Stimulated activated CD8-positive, alpha-beta memory T cell treated with anti-CD3 and anti-CD28 coated beads, Interleukin-12 subunit alpha, Interleukin-12 subunit beta, amount 100 ng/mL, for 4 hours (primary cell): Measurements from ENCODE around the gene TNK2.
A peak's percentile ranks its signal among the peaks of the same experiment; 100 is the strongest.

Experiments
- DNase-seq: peaks from one replicate; pipeline ENCODE4 v3.0.0-alpha.2; 2020; ENCODE audit warnings: low read depth

Gene TNK2

GRCh38 chr3:195899701-195900435 is 8.5 kb downstream of the TNK2 start:
- no peak for DNase-seq

DNA sequence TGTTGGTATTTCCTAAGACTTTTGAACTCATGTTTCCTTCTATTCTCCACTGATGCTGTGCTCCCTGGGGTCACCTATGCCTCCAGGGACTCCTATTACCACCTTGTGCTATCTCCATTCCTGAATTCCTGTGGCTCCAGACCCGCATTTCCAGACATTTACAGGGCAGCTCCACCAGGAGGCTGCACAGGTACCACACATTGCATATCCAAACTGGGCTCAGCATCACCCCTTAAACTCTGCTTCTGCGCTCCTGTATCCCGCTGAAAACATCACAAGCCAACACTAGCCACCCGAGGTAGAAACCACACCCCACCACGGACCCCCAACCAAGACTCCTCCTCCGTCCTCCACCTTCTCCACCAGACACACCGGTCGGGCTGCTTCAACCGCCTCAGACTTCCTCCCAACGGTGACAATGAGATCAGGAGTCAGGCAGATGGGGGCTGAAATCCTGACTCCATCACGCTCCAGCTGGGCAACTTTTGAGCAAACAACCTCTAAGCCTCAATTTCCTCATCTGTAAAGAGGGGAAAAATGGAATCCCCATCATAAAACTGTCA is 10.4 kb downstream of the TNK2 start:
- DNase-seq: no peak

- DNase-seq: no peak
Measured at GRCh38 chr3:195897081-195897852, 11.1 kb downstream of the TNK2 start.

DNA sequence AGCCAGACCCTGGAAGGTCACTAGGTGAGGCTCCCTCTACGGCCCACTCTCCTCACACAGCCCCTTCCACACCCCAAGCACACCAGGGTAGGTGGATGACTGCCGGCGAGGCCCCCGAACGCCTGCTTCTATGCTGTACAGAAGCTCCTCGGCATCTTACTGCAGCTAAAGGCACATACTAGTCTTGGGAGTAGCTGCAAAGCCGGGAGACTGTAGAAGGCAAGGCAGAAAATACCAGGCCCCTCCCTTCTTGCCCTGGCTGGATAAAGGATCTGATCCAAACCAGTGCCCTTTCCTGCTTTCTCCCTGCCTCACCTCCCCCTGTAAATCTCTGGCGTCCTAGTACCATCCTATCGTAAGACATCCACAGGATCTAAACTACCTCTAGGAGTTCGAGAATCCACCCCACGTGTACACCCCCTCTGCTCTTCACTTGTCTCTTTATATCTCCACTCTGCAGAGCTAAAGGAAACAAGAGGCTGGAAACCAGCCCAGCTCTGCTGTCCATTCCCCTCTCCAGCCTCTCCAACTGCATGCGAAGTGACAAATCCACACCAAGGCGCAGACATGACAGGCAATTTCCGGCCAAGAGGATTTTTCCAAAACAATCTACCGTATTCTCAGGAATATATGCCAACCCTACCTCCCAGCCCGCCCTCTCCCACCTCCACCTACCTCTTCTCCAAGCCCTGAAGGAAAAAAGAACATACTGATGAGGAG is 11.8 kb downstream of the TNK2 start:
- peak; percentile 12 for DNase-seq

DNA sequence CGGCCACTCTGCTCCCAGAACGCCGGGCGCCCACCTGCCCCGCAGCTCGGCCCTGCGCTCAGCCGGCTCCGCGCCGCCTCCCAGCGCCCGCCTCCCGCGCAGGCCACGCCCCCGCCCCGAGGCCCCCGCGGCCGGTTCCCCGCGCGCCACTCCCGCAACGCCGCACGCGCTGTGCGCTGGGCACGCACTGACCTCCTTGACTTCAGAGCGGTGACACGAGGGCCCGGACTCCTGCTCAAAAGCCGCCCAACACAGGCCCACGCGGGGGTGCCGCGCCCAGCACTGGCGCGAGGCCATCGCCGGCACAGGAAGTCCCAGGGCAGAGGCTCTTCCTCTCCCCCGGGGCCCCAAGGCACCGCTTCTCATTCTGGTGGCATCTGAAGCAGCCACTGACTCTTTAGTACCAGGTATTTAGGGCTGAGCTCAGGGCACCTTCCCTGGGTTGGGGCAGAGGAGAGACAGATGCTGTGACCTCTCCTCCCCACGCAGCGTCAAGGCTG is 12.4 kb downstream of the TNK2 start:
- DNase-seq: peak; percentile 57

DNA sequence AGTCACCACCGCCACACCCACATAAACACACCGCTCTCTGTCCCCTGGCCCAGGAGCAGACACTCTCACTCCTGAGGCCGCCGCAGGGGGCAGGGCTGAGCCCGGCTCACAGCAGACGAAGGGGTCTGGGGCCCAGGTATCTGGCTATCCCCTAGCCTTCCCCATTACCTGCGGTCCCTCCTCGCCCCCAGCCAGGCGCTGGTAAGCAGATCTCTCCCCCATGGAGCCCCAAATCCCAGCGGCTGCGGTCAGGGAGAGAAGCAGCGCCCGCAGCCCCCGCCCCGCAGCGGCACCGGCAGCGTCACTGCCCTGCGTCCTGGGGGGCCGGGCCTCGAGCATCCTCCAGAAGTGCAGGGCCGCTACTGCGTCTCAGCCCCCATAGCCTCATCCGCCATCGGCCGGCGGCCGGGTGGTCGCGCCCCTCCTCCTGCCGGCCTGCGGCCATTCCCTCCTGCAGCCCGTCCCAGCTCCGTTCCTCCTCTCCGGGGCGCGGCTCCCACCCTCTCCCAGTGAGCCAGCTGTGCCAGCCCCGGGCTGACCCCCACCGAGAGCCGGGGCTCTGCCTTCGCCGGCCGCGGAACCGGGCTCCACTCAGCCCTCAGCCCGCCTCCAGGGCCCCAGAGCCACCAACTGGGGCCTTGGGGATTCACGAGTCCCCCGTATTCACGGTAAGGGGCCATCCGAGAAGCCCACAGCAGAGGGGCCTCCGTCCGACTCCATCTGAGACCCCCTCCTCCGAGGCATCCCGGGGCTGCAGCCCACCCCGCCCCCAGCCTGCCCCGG is 13.1 kb downstream of the TNK2 start:
- DNase-seq: peak; percentile 36

- DNase-seq: no peak
Measured at GRCh38 chr3:195893916-195894465, 14.4 kb downstream of the TNK2 start.

- no peak for DNase-seq
Measured at GRCh38 chr3:195893516-195893915, 14.8 kb downstream of the TNK2 start.

DNA sequence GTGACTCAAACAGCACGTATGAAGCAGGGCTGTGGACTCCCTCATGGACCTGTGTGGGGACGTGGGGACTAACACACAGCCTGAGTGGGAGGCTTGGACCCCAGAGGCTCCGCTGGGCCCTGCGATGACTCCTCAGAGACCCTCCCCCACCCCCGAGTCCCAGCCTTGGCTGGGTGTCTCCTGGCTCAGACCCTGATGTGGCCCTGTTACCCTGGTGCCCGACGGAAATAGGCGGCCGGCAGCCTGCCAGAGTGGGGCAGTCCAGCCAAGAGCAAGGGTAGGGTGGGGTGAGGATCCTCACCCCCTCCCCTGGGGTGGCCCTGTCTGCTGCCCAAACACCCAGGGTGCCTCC is 15.3 kb downstream of the TNK2 start:
- no peak for DNase-seq

DNA sequence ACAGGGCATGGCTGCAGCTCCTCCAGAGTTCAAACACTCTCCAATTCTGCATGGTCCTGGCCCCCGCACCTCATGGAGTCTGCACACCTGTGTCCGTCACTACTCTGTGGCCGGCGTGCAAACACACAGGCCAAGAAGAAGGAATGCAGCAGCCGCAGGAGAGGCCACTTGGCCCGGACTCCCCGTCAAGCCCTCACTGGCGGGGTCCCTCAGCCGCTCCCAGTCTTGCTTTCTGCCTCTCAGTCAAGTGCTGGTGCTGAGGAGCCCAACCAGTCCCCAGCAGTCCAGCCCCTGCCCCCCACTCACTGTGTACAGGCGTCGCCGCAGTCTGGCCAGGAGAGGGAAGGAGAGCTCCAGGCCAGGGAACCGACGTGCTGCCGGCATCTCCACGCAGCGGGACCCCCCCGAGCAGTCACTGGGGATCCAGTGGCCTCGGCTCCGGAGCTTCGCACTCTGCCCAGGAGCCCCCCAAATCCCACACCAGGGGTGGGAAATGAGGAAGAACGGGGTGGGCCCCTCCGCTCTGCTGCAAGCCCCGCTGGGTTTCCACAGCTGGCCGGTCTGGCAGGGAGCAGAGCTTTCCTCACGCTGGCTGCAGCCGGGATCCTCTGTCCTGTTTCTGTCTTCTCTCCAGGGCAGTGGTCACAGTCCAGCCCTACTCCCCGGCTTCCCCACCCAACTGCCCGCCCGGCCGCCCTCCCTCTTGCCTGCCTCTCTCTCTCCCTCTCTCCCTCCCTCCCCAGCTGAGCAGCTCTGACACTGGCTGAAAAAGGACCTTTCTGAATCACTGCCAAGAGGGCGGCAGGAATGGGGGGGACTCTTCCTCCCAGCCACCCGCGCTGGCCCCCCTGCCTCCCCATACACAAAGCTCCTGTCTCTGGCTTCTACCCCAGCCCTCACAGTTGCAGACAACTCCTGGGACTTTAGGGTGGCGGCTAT is 16.0 kb downstream of the TNK2 start:
- no peak for DNase-seq

GRCh38 chr3:195891431-195892104 is 16.8 kb downstream of the TNK2 start:
- no peak for DNase-seq

DNA sequence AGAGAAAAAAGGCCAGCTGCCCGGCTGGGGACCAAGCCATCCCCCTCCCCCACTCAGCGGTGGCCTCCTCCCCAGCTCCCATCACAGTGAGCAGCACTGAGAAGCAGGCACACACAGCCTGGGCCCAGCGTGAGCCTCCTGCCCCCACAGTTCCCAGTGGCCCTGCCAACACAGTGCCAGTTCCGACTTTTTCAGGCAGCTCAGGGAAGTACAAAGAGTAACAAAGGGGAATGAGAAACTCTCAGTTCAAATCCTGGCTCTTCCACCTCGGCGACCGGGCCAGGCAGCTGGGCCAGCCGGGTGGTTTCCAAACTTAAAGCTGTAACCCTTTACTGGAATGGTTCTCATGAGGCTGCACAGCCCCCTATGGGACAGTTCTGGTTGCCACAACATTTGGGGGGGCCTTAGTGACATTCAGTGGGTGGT is 18.5 kb downstream of the TNK2 start:
- no peak for DNase-seq

- no peak for DNase-seq
Measured at GRCh38 chr3:195888981-195889869, 19.1 kb downstream of the TNK2 start.

- DNase-seq: no peak
Measured at GRCh38 chr3:195888311-195888761, 20.0 kb downstream of the TNK2 start.

- no peak for DNase-seq
Measured at GRCh38 chr3:195887670-195888069, 20.7 kb downstream of the TNK2 start.

DNA sequence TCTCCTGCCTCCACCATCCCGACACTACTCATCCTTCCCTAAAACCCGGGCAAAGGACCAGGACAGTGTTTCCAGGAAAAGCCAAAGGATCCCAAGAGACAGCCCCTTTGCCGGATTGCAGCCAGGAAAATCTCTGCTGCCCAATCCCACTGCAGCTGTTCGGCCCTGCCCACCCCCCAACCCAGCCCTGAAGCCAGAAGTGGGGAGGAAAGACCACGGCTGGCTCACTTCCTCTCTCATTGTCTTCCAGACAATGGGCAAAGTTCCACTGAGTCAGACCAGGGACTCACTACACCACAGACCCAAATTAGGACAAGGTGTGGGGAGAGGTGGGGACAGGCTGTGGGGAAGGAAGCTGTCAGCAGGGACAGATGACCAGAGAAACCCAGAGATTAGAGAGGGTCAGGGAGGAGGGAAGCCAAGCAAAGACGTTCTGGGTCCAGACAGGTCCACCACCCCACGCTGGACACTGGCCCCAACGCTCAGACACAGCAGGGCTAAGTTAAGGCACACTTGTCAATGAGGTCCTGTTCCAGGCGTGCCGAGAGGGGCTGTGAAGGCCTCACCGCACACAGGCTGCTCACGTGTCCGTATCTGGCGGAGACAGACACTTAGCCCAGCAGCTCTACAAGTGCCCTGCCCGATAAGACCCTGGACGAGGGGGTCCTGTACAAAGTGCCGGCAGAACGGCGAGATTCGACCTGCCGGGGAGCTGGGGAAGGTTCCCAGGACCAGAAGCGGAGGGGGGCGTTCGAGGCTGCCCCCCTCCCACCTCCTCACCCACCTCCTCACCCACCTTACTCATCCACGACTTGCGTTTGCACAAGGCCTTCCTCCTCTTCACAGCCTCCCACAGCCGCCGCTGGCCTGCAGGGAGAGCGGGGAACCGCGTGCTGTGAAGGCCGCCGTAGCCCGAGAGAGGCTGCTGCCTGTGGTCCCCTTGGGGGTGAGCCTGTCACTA is 21.9 kb downstream of the TNK2 start:
- DNase-seq: no peak
